HepG2 (cell line): Measurements from ENCODE around the gene C7orf57. TPM values are rescaled to one million over a fixed set of nuclear protein-coding genes. Genes with fewer than 3 reads are reported as not detected.

Source experiments
- ATM ChIP-seq: fragments of 450-650 bp; IDR thresholded peaks from 2 replicates; pipeline ENCODE4 v1.7.1; 2017; ENCODE audit warnings: mild to moderate bottlenecking, borderline replicate concordance
- EZH2 ChIP-seq: conservative IDR thresholded peaks from 2 replicates; pipeline ENCODE4 v1.6.1; 2012; ENCODE audit warnings: mild to moderate bottlenecking, low read depth, low read length, moderate library complexity
- HCFC1 ChIP-seq: fragments of 150-350 bp; IDR thresholded peaks from 2 replicates; pipeline ENCODE4 v1.6.1; 2014; ENCODE audit warnings: low read depth, low read length
- HNRNPUL1 ChIP-seq: fragments of 200-400 bp; formaldehyde crosslinking; IDR thresholded peaks from 2 replicates; pipeline ENCODE4 v1.6.1; 2017; ENCODE audit warnings: low read depth, mild to moderate bottlenecking, low read length, moderate library complexity
- ISX ChIP-seq: sonication (generic); formaldehyde crosslinking; conservative IDR thresholded peaks from 2 replicates; pipeline ENCODE4 v1.5.0; 2020; ENCODE audit warnings: missing genetic modification reagents
- MYC ChIP-seq: sonication (generic); formaldehyde crosslinking; IDR thresholded peaks from 2 replicates; pipeline ENCODE4 v1.9.0; 2021; ENCODE audit warnings: missing genetic modification reagents, borderline replicate concordance
- RARA ChIP-seq: IDR thresholded peaks from 2 replicates; pipeline ENCODE4 v1.6.1; 2016; ENCODE audit warnings: missing genetic modification reagents, missing compliant biosample characterization
- RBFOX2 ChIP-seq: fragments of 200-400 bp; formaldehyde crosslinking; IDR thresholded peaks from 2 replicates; pipeline ENCODE4 v1.6.1; 2017; ENCODE audit warnings: low read depth, mild to moderate bottlenecking, low read length
- RFX5 ChIP-seq: IDR thresholded peaks from 2 replicates; pipeline ENCODE4 v1.6.1; 2011; ENCODE audit warnings: low read depth, low read length, improper control_type of control experiment
- SOX5 ChIP-seq: IDR thresholded peaks from 2 replicates; pipeline ENCODE4 v1.6.1; 2016; ENCODE audit warnings: borderline replicate concordance
- TEAD3 ChIP-seq: optimal IDR thresholded peaks from 2 replicates; pipeline ENCODE3; 2016; ENCODE audit warnings: borderline replicate concordance
- ZBTB26 ChIP-seq: IDR thresholded peaks from 2 replicates; pipeline ENCODE4 v1.6.1; 2016; ENCODE audit warnings: missing compliant biosample characterization, missing genetic modification reagents, borderline replicate concordance
- ZEB1 ChIP-seq: IDR thresholded peaks from 2 replicates; pipeline ENCODE4 v1.6.1; 2012; ENCODE audit warnings: mild to moderate bottlenecking, low read depth, inconsistent platforms; ENCODE audit not compliant: insufficient replicate concordance
- ZFX ChIP-seq: sonication (generic); formaldehyde crosslinking; IDR thresholded peaks from 2 replicates; pipeline ENCODE4 v1.4.0; 2020; ENCODE audit warnings: mild to moderate bottlenecking, low read depth, missing genetic modification reagents, moderate library complexity
- ZNF264 ChIP-seq: sonication (generic); formaldehyde crosslinking; IDR thresholded peaks from 2 replicates; pipeline ENCODE4 v1.4.0; 2020; ENCODE audit warnings: missing genetic modification reagents
- ZNF317 ChIP-seq: sonication (generic); formaldehyde crosslinking; IDR thresholded peaks from 2 replicates; pipeline ENCODE4 v1.5.0; 2020; ENCODE audit warnings: mild to moderate bottlenecking, missing genetic modification reagents
- ZNF335 ChIP-seq: sonication (generic); formaldehyde crosslinking; IDR thresholded peaks from 2 replicates; pipeline ENCODE4 v1.4.0; 2020; ENCODE audit warnings: missing genetic modification reagents
- ZNF430 ChIP-seq: sonication (generic); formaldehyde crosslinking; IDR thresholded peaks from 2 replicates; pipeline ENCODE4 v1.9.0; 2021; ENCODE audit warnings: mild to moderate bottlenecking, missing genetic modification reagents
- ZNF557 ChIP-seq: sonication (generic); formaldehyde crosslinking; IDR thresholded peaks from 2 replicates; pipeline ENCODE4 v1.4.0; 2020; ENCODE audit warnings: missing genetic modification reagents
- ZNF761 ChIP-seq: sonication (generic); formaldehyde crosslinking; conservative IDR thresholded peaks from 2 replicates; pipeline ENCODE4 v1.4.0; 2020; ENCODE audit warnings: mild to moderate bottlenecking, missing genetic modification reagents
- polyA plus RNA-seq, 8 experiments: library from polyadenylated mRNA; depleted of rRNA in 3 of 8; stranded (reverse) in 7 of 8; unstranded in 1 of 8; fragments of >200 nt; fragmentation: Illumina TruSeq in 4 of 8; extraction: Trizol in 4 of 8; gene quantifications; 2 replicates each; pipeline versions ENCODE4 v1.2.1 to v1.2.3, GENCODE V29; 2011 to 2016; ENCODE audit warnings: low read depth in 4 of 8, missing spikeins in 1 of 8, mixed read lengths in 1 of 8; ENCODE audit not compliant: insufficient read depth in 1 of 8
- total RNA-seq, 5 experiments: library from RNA; depleted of rRNA; stranded (reverse); fragments of >200 nt; fragmentation: Illumina TruSeq; extraction: Trizol; gene quantifications; 2 replicates each; pipeline ENCODE4 v1.2.3, GENCODE V29; 2016; ENCODE audit warnings: low read depth in 1 of 5
- TF ChIP-seq, protein P1 (sequence below), 2 experiments: sonication (generic) in 1 of 2; formaldehyde crosslinking in 1 of 2; IDR thresholded peaks; 2 replicates each; pipeline versions ENCODE4 v1.4.0 to v1.6.1; 2018 to 2020; ENCODE audit warnings: missing genetic modification reagents in 2 of 2, borderline replicate concordance in 1 of 2, low read depth in 1 of 2, mild to moderate bottlenecking in 1 of 2, missing biosample characterization in 1 of 2
- TF ChIP-seq, protein P2 (sequence below): sonication (generic); formaldehyde crosslinking; IDR thresholded peaks from 2 replicates; pipeline ENCODE4 v1.5.1; 2020; ENCODE audit warnings: missing genetic modification reagents, mild to moderate bottlenecking, borderline replicate concordance
- TF ChIP-seq, protein P3 (sequence below): IDR thresholded peaks from 2 replicates; pipeline ENCODE4 v1.6.1; 2016; ENCODE audit warnings: low read depth, control low read depth

The C7orf57 gene
- total and polyA plus RNA-seq, 2 of the 13 experiments (the other 11 are each of a cell fraction or from before 2014, with no cell fraction given): not detected

DNA sequence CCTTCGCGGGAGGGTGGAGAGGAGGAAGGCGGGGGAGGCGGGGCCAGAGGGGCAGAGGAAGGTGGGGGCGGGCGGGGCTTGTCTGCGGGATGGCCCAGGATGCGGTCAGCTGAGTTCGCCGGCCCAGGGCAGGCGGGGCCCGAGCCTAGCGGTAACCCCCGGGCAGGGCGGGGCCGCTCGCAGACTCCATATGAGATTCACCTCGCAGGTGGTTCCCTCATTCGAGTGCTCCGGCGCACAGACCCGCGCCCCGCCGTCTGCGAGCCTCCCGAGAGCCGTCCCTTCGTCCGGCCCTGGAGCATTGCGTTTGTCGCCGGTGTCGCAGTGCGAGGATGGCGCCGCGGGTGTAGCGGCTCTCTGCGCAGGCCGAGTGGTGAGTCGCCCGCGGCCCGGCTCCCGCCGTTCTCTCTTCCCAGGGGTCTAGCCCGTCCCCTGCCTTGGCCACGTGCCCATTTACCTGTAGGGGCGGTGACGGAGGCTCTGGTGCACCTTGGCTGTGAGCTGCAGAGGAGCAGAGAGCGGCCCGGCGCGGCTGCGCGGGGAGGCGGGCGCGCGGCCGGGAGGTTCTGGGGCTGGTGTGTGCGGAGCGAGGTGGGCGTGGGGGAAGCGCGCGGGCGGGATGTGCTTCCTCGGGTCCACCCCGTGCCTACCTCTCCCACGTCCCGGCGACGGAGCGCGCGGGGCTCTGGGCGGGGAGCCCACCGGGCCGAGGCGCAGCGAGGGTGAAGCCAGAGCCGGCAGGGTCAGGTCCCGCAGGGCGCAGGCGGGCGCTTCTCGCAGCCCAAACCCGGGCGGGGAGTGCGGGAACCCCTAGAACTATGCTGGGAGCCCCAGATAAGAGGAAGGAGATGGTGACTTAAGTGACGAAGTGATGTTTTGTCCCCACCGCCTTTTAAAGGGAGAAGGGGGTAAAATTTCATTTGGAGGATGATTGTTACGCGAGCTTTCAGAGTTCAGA, 54.0 kb downstream of the C7orf57 start, which contains the start of gene UPP1 (continued):
- peak; percentile 51; the same call in 1 of the 2 replicates for TF ChIP-seq ZNF557 (CRISPR knock-in tag)
- TF ChIP-seq HNRNPUL1: no peak
- no peak for TF ChIP-seq RFX5
- TF ChIP-seq, protein P1, sequence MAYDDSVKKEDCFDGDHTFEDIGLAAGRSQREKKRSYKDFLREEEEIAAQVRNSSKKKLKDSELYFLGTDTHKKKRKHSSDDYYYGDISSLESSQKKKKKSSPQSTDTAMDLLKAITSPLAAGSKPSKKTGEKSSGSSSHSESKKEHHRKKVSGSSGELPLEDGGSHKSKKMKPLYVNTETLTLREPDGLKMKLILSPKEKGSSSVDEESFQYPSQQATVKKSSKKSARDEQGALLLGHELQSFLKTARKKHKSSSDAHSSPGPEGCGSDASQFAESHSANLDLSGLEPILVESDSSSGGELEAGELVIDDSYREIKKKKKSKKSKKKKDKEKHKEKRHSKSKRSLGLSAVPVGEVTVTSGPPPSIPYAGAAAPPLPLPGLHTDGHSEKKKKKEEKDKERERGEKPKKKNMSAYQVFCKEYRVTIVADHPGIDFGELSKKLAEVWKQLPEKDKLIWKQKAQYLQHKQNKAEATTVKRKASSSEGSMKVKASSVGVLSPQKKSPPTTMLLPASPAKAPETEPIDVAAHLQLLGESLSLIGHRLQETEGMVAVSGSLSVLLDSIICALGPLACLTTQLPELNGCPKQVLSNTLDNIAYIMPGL (CRISPR knock-in tag; IDR thresholded peaks at IDR 0.05; ENCODE audit: borderline replicate concordance in 1 of 2, low read depth in 1 of 2): peak in 1 of 2 experiments; percentile 9; a peak in 1 of 4 replicates
- no peak for TF ChIP-seq SOX5 (CRISPR knock-in tag)
- TF ChIP-seq ZNF430: no peak
- no peak for TF ChIP-seq ZNF761
- TF ChIP-seq ZNF264: no peak
- TF ChIP-seq ISX (CRISPR knock-in tag): no peak
- TF ChIP-seq RARA (CRISPR knock-in tag): 0 out of 2 replicates have a peak, but pooled peaks have one; percentile 12
- no peak for TF ChIP-seq ZNF317 (CRISPR knock-in tag)
- TF ChIP-seq, protein P2, sequence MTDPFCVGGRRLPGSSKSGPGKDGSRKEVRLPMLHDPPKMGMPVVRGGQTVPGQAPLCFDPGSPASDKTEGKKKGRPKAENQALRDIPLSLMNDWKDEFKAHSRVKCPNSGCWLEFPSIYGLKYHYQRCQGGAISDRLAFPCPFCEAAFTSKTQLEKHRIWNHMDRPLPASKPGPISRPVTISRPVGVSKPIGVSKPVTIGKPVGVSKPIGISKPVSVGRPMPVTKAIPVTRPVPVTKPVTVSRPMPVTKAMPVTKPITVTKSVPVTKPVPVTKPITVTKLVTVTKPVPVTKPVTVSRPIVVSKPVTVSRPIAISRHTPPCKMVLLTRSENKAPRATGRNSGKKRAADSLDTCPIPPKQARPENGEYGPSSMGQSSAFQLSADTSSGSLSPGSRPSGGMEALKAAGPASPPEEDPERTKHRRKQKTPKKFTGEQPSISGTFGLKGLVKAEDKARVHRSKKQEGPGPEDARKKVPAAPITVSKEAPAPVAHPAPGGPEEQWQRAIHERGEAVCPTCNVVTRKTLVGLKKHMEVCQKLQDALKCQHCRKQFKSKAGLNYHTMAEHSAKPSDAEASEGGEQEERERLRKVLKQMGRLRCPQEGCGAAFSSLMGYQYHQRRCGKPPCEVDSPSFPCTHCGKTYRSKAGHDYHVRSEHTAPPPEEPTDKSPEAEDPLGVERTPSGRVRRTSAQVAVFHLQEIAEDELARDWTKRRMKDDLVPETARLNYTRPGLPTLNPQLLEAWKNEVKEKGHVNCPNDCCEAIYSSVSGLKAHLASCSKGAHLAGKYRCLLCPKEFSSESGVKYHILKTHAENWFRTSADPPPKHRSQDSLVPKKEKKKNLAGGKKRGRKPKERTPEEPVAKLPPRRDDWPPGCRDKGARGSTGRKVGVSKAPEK: no peak
- TF ChIP-seq RBFOX2: peak; percentile 80
- TF ChIP-seq, protein P3, sequence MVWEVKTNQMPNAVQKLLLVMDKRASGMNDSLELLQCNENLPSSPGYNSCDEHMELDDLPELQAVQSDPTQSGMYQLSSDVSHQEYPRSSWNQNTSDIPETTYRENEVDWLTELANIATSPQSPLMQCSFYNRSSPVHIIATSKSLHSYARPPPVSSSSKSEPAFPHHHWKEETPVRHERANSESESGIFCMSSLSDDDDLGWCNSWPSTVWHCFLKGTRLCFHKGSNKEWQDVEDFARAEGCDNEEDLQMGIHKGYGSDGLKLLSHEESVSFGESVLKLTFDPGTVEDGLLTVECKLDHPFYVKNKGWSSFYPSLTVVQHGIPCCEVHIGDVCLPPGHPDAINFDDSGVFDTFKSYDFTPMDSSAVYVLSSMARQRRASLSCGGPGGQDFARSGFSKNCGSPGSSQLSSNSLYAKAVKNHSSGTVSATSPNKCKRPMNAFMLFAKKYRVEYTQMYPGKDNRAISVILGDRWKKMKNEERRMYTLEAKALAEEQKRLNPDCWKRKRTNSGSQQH (CRISPR knock-in tag): no peak
- peak; percentile 63 for TF ChIP-seq ZFX (CRISPR knock-in tag)
- peak; percentile 22; the same call in 1 of the 2 replicates for TF ChIP-seq MYC
- TF ChIP-seq HCFC1: no peak
- TF ChIP-seq ZBTB26 (CRISPR knock-in tag): no peak
- TF ChIP-seq TEAD3 (CRISPR knock-in tag): no peak
- no peak for TF ChIP-seq EZH2
- peak; percentile 67 for TF ChIP-seq ZEB1
- TF ChIP-seq ATM: no peak
- TF ChIP-seq ZNF335 (CRISPR knock-in tag): no peak
